Measurements from ENCODE around the gene TSPAN19.
"Not testable (repeated sequence)": the region's sequence is repeated elsewhere in the genome, so short reads cannot be mapped to it uniquely, and the experiment has no call there.

TSPAN19 gene

GRCh38 chr12:85017618-85018017 lies 18.5 kb downstream of the TSPAN19 start:
- TF ChIP-seq, protein P1, sequence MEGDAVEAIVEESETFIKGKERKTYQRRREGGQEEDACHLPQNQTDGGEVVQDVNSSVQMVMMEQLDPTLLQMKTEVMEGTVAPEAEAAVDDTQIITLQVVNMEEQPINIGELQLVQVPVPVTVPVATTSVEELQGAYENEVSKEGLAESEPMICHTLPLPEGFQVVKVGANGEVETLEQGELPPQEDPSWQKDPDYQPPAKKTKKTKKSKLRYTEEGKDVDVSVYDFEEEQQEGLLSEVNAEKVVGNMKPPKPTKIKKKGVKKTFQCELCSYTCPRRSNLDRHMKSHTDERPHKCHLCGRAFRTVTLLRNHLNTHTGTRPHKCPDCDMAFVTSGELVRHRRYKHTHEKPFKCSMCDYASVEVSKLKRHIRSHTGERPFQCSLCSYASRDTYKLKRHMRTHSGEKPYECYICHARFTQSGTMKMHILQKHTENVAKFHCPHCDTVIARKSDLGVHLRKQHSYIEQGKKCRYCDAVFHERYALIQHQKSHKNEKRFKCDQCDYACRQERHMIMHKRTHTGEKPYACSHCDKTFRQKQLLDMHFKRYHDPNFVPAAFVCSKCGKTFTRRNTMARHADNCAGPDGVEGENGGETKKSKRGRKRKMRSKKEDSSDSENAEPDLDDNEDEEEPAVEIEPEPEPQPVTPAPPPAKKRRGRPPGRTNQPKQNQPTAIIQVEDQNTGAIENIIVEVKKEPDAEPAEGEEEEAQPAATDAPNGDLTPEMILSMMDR (IDR thresholded peaks at IDR 0.05), result no peak
- no peak overlapping the region for H3K27ac ChIP-seq

DNA sequence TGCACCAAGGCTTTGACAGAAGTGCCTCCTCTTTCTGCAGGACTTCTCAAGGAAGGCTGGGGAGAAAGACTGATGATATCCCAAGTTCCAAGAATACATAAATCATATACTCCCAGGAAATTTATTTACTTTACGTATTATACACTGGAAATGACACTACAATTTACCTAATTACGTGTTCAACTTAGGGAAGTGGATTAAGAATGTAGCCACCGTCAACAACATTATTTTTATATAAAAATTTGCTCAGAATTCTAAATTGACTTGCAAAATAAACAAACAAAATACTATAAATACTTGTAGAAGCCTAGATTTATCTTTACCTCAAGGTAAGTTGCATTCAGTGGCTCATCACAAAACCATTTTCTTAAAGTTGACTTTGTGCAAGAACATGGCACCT lies 18.9 kb downstream of the TSPAN19 start:
- TF ChIP-seq, protein P1 (IDR thresholded peaks at IDR 0.05), result no peak
- TF ChIP-seq ZFX (IDR thresholded peaks at IDR 0.05; ENCODE audit: borderline replicate concordance), result no peak
- H3K27ac ChIP-seq, result no peak overlapping the region

DNA sequence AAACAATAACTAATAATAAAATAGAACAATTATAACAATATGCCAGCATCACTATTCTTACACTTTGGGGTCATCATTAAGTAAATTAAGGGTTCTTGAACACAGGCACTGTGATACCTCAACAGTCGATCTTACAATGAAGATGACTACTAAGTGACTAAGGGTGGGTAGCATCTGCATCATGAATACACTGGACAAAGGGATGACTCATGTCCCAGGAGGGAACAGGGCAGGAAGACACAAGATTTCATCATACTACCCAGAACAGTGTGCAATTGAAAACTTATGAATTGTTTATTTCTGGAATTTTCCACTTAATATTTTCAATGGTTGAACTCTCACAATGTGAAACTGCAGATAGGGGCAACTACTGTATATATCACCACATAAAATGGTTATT lies 19.7 kb downstream of the TSPAN19 start:
- H3K27ac ChIP-seq, result no peak overlapping the region
- no peak for TF ChIP-seq ZFX (IDR thresholded peaks at IDR 0.05; ENCODE audit: borderline replicate concordance)
- TF ChIP-seq, protein P1 (IDR thresholded peaks at IDR 0.05), result no peak

- peak overlapping the region; percentile 13; the same call in 1 of the 2 replicates for H3K27ac ChIP-seq
- TF ChIP-seq ZFX (IDR thresholded peaks at IDR 0.05; ENCODE audit: borderline replicate concordance), result no peak
- TF ChIP-seq, protein P1 (IDR thresholded peaks at IDR 0.05), result no peak
Measured at GRCh38 chr12:85007836-85008235, 28.2 kb downstream of the TSPAN19 start.

- no peak overlapping the region for H3K27ac ChIP-seq
- TF ChIP-seq, protein P1 (IDR thresholded peaks at IDR 0.05), result no peak
- TF ChIP-seq ZFX (IDR thresholded peaks at IDR 0.05; ENCODE audit: borderline replicate concordance), result no peak
Measured at GRCh38 chr12:85006206-85006605, 29.9 kb downstream of the TSPAN19 start.

DNA sequence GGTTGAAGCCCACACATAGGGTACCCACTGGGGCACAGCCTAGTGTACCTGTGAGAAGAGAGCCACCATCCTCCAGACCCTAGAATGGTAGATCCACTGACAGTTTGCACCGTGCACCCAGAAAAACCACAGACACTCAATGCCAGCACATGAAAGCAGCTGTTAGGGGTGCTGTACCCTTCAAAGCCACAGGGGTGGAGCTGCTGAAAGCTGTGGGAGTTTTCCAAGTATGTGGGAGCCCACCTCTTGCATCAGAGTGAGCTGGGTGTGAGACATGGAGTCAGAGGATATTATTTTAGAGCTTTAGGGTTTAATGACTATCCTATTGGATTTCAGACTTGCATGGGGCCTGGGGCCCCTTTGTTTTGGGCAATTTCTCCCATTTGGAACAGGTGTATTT lies 30.5 kb downstream of the TSPAN19 start:
- no peak overlapping the region for H3K27ac ChIP-seq
- no peak for TF ChIP-seq ZFX (IDR thresholded peaks at IDR 0.05; ENCODE audit: borderline replicate concordance)
- TF ChIP-seq, protein P1 (IDR thresholded peaks at IDR 0.05), result no peak

DNA sequence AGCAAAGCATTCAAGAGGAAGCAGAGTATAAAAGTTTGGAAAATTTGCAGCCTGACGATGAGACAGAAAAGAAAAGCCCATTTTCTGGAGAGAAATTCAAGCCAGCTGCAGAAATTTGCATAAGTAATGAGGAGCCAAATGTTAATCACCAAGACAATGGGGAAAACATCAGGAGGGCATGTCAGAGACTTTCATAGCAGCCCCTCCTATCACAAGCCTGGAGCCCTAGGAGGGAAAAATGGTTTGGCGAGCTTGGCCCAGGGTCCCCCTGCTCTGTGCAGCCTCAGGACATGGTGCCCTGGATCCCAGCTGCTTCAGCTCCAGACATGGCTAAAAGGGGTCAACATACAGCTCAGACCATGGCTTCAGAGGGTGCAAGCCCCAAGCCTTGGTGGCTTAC lies 31.0 kb downstream of the TSPAN19 start:
- not testable (repeated sequence) for H3K27ac ChIP-seq

DNA sequence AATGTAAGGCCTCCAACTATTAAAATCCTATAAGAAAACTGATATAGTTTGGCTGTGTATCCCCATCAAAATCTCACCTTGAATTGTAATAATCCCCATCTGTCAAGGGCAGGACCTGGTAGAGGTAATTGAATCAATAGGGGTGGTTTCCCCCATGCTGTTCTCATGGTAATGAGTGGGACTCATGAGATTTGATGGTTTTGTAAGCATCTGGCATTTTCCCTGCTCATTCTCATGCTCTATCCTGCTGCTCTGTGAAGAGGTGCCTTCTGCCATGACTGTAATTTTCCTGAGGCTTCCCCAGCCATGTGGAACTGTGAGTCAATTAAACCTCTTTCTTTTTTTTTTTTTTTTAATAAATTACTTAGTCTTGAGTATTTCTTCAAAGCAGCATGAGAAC lies 31.9 kb downstream of the TSPAN19 start:
- TF ChIP-seq, protein P1 (IDR thresholded peaks at IDR 0.05), result no peak
- no peak for TF ChIP-seq ZFX (IDR thresholded peaks at IDR 0.05; ENCODE audit: borderline replicate concordance)
- H3K27ac ChIP-seq, result no peak overlapping the region

All from 22Rv1 (cell line).